ENCODE measurements around the gene TAF1.
"Not testable (repeated sequence)": the region's sequence is repeated elsewhere in the genome, so short reads cannot be mapped to it uniquely, and the experiment has no call there.

TAF1 gene

GRCh38 chrX:71366674-71367256, 608 bp downstream of the TAF1 start:
- Histone ChIP-seq H3K4me3 (ENCODE audit: low read length in 2 of 2) (peak overlapping the region; percentile 88 to 91), H3K27me3 (ENCODE audit: control insufficient read depth in 1 of 2, insufficient read depth in 2 of 2, low read length in 2 of 2) (peaks cover 0 to 2% of the 10 kb centered on the region in 2 donors), H3K9me3 (ENCODE audit: control insufficient read depth in 2 of 2, low read length in 2 of 2) (no peaks in the 10 kb centered on the region), H3K4me1 (ENCODE audit: control insufficient read depth, insufficient read depth, low read length) (peaks cover 10% of the 10 kb centered on the region), H3K36me3 (ENCODE audit: control insufficient read depth in 2 of 2, insufficient read depth in 2 of 2, low read length in 2 of 2) (peaks cover 3 to 6% of the 10 kb centered on the region in 2 donors), H3K27ac (ENCODE audit: low read length) (peak overlapping the region; percentile 86), H3K9ac (ENCODE audit: low read length in 2 of 2) (peak overlapping the region; percentile 87 to 93)

GRCh38 chrX:71367396-71367795, 1.2 kb downstream of the TAF1 start:
- Histone ChIP-seq H3K27ac (ENCODE audit: low read length) (peak overlapping the region; percentile 86), H3K4me1 (ENCODE audit: control insufficient read depth, insufficient read depth, low read length) (peaks cover 10% of the 10 kb centered on the region)

DNA sequence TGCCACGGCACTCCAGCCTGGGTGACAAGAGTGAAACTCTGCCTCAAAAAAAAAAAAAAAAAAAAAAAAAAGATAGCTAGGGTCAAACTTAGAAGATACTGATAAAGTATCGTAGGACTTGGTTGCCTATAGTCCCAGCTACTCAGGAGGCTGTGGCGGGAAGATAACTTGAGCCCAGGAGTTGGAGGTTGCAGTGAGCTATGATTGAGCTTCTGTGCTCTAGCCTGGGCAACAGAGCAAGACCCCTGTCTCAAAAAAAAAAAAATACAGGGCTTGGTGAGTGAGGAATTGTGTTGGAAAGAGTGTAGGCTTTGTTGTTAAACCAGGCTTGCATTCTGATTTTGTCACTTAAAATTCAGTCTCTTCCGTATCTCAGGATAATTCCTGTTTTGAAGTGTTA, 6.2 kb downstream of the TAF1 start:
- no peak overlapping the region for H3K4me3 ChIP-seq (ENCODE audit: low read length in 2 of 2)
- H3K36me3 ChIP-seq (ENCODE audit: control insufficient read depth in 2 of 2, insufficient read depth in 2 of 2, low read length in 2 of 2), result peaks cover 15 to 23% of the 10 kb centered on the region in 2 donors
- H3K9me3 ChIP-seq (ENCODE audit: control insufficient read depth in 2 of 2, low read length in 2 of 2), result no peaks in the 10 kb centered on the region
- peaks cover 10% of the 10 kb centered on the region for H3K4me1 ChIP-seq (ENCODE audit: control insufficient read depth, insufficient read depth, low read length)
- H3K27me3 ChIP-seq (ENCODE audit: control insufficient read depth in 1 of 2, insufficient read depth in 2 of 2, low read length in 2 of 2), result no peaks in the 10 kb centered on the region
- H3K9ac ChIP-seq (ENCODE audit: low read length in 2 of 2), result no peak overlapping the region
- no peak overlapping the region for H3K27ac ChIP-seq (ENCODE audit: low read length)

More at GRCh38 chrX:71367396-71367795, 1.2 kb downstream of the TAF1 start:
- Histone ChIP-seq H3K9me3 (ENCODE audit: control insufficient read depth in 2 of 2, low read length in 2 of 2) (no peaks in the 10 kb centered on the region), H3K9ac (ENCODE audit: low read length in 2 of 2) (peak overlapping the region; percentile 87 to 93), H3K36me3 (ENCODE audit: control insufficient read depth in 2 of 2, insufficient read depth in 2 of 2, low read length in 2 of 2) (peaks cover 3 to 6% of the 10 kb centered on the region in 2 donors), H3K4me3 (ENCODE audit: low read length in 2 of 2) (peak overlapping the region; percentile 88 to 91), H3K27me3 (ENCODE audit: control insufficient read depth in 1 of 2, insufficient read depth in 2 of 2, low read length in 2 of 2) (peaks cover 0 to 2% of the 10 kb centered on the region in 2 donors)

DNA sequence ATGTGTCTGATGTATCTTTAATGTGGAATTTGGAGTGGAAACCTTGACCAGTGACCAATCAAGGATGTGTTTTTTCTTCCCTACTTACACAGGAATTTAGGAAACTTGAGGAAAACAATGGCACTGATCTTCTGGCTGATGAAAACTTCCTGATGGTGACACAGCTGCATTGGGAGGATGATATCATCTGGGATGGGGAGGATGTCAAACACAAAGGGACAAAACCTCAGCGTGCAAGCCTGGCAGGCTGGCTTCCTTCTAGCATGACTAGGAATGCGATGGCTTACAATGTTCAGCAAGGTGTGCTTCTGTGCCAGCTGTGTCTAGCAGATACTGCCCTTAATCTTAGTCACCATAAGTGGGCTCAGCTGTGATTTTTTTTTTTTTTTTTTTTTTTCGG, 12.6 kb downstream of the TAF1 start:
- H3K4me1 ChIP-seq (ENCODE audit: control insufficient read depth, insufficient read depth, low read length), result no peaks in the 10 kb centered on the region
- H3K36me3 ChIP-seq (ENCODE audit: control insufficient read depth in 2 of 2, insufficient read depth in 2 of 2, low read length in 2 of 2), result peaks cover 36 to 45% of the 10 kb centered on the region in 2 donors
- H3K4me3 ChIP-seq (ENCODE audit: low read length in 2 of 2), result no peak overlapping the region
- no peak overlapping the region for H3K9ac ChIP-seq (ENCODE audit: low read length in 2 of 2)
- H3K27ac ChIP-seq (ENCODE audit: low read length), result no peak overlapping the region
- no peaks in the 10 kb centered on the region for H3K9me3 ChIP-seq (ENCODE audit: control insufficient read depth in 2 of 2, low read length in 2 of 2)
- no peaks in the 10 kb centered on the region for H3K27me3 ChIP-seq (ENCODE audit: control insufficient read depth in 1 of 2, insufficient read depth in 2 of 2, low read length in 2 of 2)

GRCh38 chrX:71391725-71392124, 25.6 kb downstream of the TAF1 start:
- H3K27me3 ChIP-seq (ENCODE audit: control insufficient read depth in 1 of 2, insufficient read depth in 2 of 2, low read length in 2 of 2); H3K27ac ChIP-seq (ENCODE audit: low read length); H3K4me3 ChIP-seq (ENCODE audit: low read length in 2 of 2); H3K9me3 ChIP-seq (ENCODE audit: control insufficient read depth in 2 of 2, low read length in 2 of 2); H3K4me1 ChIP-seq (ENCODE audit: control insufficient read depth, insufficient read depth, low read length); H3K9ac ChIP-seq (ENCODE audit: low read length in 2 of 2): not testable (repeated sequence)
- peaks cover 19 to 37% of the 10 kb centered on the region in 2 donors for H3K36me3 ChIP-seq (ENCODE audit: control insufficient read depth in 2 of 2, insufficient read depth in 2 of 2, low read length in 2 of 2)

DNA sequence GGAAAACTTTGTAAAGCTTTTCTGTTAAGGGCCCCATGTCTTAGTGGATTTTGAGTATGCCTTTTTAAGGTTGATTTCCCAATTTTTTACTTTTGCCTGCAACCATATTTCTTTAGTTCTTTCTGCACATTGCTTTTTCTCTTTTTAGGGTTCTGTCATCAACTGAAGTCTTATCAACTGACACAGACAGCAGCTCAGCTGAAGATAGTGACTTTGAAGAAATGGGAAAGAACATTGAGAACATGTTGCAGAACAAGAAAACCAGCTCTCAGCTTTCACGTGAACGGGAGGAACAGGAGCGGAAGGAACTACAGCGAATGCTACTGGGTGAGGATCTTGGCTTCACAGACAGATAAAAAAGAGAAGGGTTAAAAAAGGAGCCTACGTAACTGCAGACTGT, 27.8 kb downstream of the TAF1 start:
- Histone ChIP-seq H3K36me3 (ENCODE audit: control insufficient read depth in 2 of 2, insufficient read depth in 2 of 2, low read length in 2 of 2) (peaks cover 21 to 39% of the 10 kb centered on the region in 2 donors), H3K27ac (ENCODE audit: low read length) (no peak overlapping the region), H3K4me3 (ENCODE audit: low read length in 2 of 2) (no peak overlapping the region), H3K4me1 (ENCODE audit: control insufficient read depth, insufficient read depth, low read length) (no peaks in the 10 kb centered on the region), H3K9me3 (ENCODE audit: control insufficient read depth in 2 of 2, low read length in 2 of 2) (no peaks in the 10 kb centered on the region), H3K27me3 (ENCODE audit: control insufficient read depth in 1 of 2, insufficient read depth in 2 of 2, low read length in 2 of 2) (peaks cover 0 to 2% of the 10 kb centered on the region in 2 donors), H3K9ac (ENCODE audit: low read length in 2 of 2) (no peak overlapping the region)

- Histone ChIP-seq H3K36me3 (ENCODE audit: control insufficient read depth in 2 of 2, insufficient read depth in 2 of 2, low read length in 2 of 2) (peaks cover 19 to 39% of the 10 kb centered on the region in 2 donors), H3K4me3 (ENCODE audit: low read length in 2 of 2) (no peak overlapping the region), H3K9me3 (ENCODE audit: control insufficient read depth in 2 of 2, low read length in 2 of 2) (no peaks in the 10 kb centered on the region), H3K4me1 (ENCODE audit: control insufficient read depth, insufficient read depth, low read length) (no peaks in the 10 kb centered on the region), H3K9ac (ENCODE audit: low read length in 2 of 2) (no peak overlapping the region), H3K27ac (ENCODE audit: low read length) (no peak overlapping the region), H3K27me3 (ENCODE audit: control insufficient read depth in 1 of 2, insufficient read depth in 2 of 2, low read length in 2 of 2) (peaks cover 0 to 2% of the 10 kb centered on the region in 2 donors)
Observed at GRCh38 chrX:71396576-71396975, 30.4 kb downstream of the TAF1 start.

DNA sequence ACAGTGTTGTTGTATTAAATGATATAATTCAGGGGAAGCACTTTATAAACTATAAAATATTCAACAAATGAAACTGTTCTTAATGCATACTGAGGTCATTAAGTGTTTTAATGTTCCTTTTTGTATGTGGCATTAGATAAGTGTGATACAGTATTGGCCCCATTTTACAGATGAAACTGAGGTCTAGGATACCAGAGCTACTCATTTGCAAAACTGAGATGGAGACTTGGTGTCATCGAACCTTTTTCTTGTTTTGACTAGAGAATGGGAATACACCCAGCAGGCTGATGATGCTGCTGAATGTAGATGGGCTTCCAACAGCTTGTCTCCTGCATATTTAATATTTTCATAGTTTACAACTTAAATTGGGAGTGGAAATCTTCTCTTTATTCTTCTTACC, 34.6 kb downstream of the TAF1 start:
- H3K36me3 ChIP-seq (ENCODE audit: control insufficient read depth in 2 of 2, insufficient read depth in 2 of 2, low read length in 2 of 2), result peaks cover 14 to 17% of the 10 kb centered on the region in 2 donors
- H3K4me1 ChIP-seq (ENCODE audit: control insufficient read depth, insufficient read depth, low read length), result no peaks in the 10 kb centered on the region
- H3K27me3 ChIP-seq (ENCODE audit: control insufficient read depth in 1 of 2, insufficient read depth in 2 of 2, low read length in 2 of 2), result peaks cover 0 to 2% of the 10 kb centered on the region in 2 donors
- H3K27ac ChIP-seq (ENCODE audit: low read length), result no peak overlapping the region
- no peak overlapping the region for H3K4me3 ChIP-seq (ENCODE audit: low read length in 2 of 2)
- no peak overlapping the region for H3K9ac ChIP-seq (ENCODE audit: low read length in 2 of 2)
- no peaks in the 10 kb centered on the region for H3K9me3 ChIP-seq (ENCODE audit: control insufficient read depth in 2 of 2, low read length in 2 of 2)

DNA sequence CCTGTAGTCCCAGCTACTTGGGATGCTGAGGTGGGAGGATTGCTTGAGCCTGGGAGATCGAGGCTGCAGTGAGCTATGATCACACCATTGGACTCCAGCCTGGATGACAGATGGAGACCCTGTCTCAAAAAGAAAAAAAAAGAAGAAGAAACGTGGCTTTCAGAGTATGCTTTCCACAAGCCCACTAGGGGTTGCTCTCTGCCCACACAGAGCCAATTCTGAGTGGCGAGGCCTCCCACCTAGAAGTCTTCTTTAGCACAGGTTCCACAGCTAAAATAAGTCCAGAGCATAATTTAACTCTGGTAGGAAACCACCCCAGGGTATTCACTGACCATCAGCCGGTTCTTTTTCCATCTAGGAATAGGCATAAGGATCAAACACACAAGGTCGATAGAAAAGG, 50.1 kb downstream of the TAF1 start:
- H3K27me3 ChIP-seq (ENCODE audit: control insufficient read depth in 1 of 2, insufficient read depth in 2 of 2, low read length in 2 of 2); H3K9ac ChIP-seq (ENCODE audit: low read length in 2 of 2); H3K4me3 ChIP-seq (ENCODE audit: low read length in 2 of 2); H3K36me3 ChIP-seq (ENCODE audit: control insufficient read depth in 2 of 2, insufficient read depth in 2 of 2, low read length in 2 of 2); H3K4me1 ChIP-seq (ENCODE audit: control insufficient read depth, insufficient read depth, low read length); H3K27ac ChIP-seq (ENCODE audit: low read length); H3K9me3 ChIP-seq (ENCODE audit: control insufficient read depth in 2 of 2, low read length in 2 of 2): not testable (repeated sequence)

GRCh38 chrX:71420686-71421085, 54.5 kb downstream of the TAF1 start:
- Histone ChIP-seq H3K4me1 (ENCODE audit: control insufficient read depth, insufficient read depth, low read length) (no peaks in the 10 kb centered on the region), H3K9me3 (ENCODE audit: control insufficient read depth in 2 of 2, low read length in 2 of 2) (no peaks in the 10 kb centered on the region), H3K36me3 (ENCODE audit: control insufficient read depth in 2 of 2, insufficient read depth in 2 of 2, low read length in 2 of 2) (peaks cover 6 to 13% of the 10 kb centered on the region in 2 donors)

GRCh38 chrX:71432733-71433132, 66.6 kb downstream of the TAF1 start:
- peaks cover 3 to 5% of the 10 kb centered on the region in 2 donors for H3K36me3 ChIP-seq (ENCODE audit: control insufficient read depth in 2 of 2, insufficient read depth in 2 of 2, low read length in 2 of 2)
- H3K9me3 ChIP-seq (ENCODE audit: control insufficient read depth in 2 of 2, low read length in 2 of 2), result no peaks in the 10 kb centered on the region
- no peak overlapping the region for H3K9ac ChIP-seq (ENCODE audit: low read length in 2 of 2)
- H3K4me3 ChIP-seq (ENCODE audit: low read length in 2 of 2), result no peak overlapping the region
- H3K27me3 ChIP-seq (ENCODE audit: control insufficient read depth in 1 of 2, insufficient read depth in 2 of 2, low read length in 2 of 2), result no peaks in the 10 kb centered on the region
- no peaks in the 10 kb centered on the region for H3K4me1 ChIP-seq (ENCODE audit: control insufficient read depth, insufficient read depth, low read length)
- H3K27ac ChIP-seq (ENCODE audit: low read length), result no peak overlapping the region

More at GRCh38 chrX:71420686-71421085, 54.5 kb downstream of the TAF1 start:
- Histone ChIP-seq H3K4me3 (ENCODE audit: low read length in 2 of 2) (no peak overlapping the region), H3K27ac (ENCODE audit: low read length) (no peak overlapping the region), H3K9ac (ENCODE audit: low read length in 2 of 2) (no peak overlapping the region), H3K27me3 (ENCODE audit: control insufficient read depth in 1 of 2, insufficient read depth in 2 of 2, low read length in 2 of 2) (no peaks in the 10 kb centered on the region)
